ENCODE data around the gene VAPB. TPM values are rescaled to one million over a fixed set of nuclear protein-coding genes. Genes with fewer than 3 reads are reported as not detected.

The VAPB gene
- total and polyA plus RNA-seq, 2 of the 4 experiments (the other 2 are of a cell fraction): 9.1 to 26.0 TPM

GRCh38 chr20:58497076-58497641 lies 108.1 kb downstream of the VAPB start:
- Histone ChIP-seq H2AFZ (replicated peaks; ENCODE audit: low read length, poor library complexity) (no peak overlapping the region), H3K4me1 (ENCODE audit: control insufficient read depth, insufficient read depth, low read length) (no peaks in the 10 kb centered on the region), H3K4ac (ENCODE audit: low read depth, low read length) (no peak overlapping the region), H3K9me1 (ENCODE audit: insufficient read depth, low read length) (peaks cover 5% of the 10 kb centered on the region), H3K56ac (ENCODE audit: extremely low read depth, insufficient read depth, low read length) (no peak overlapping the region), H2AK9ac (replicated peaks; ENCODE audit: low read depth, low read length, poor library complexity) (no peak overlapping the region), H2BK15ac (ENCODE audit: low read depth, low read length) (no peak overlapping the region), H4K8ac (ENCODE audit: low read depth in 2 of 2, low read length in 2 of 2) (no peak overlapping the region), H4K91ac (ENCODE audit: insufficient read depth, low read depth, low read length) (no peak overlapping the region), H3K9ac (ENCODE audit: low read depth, low read length) (no peak overlapping the region), H3K18ac (ENCODE audit: low read depth, low read length) (no peak overlapping the region), H3K14ac (replicated peaks; ENCODE audit: low read depth, low read length) (no peak overlapping the region), H4K5ac (ENCODE audit: low read depth, low read length) (no peak overlapping the region), H3K27me3 (ENCODE audit: control insufficient read depth, insufficient read depth, low read length) (no peaks in the 10 kb centered on the region), H3K36me3 (ENCODE audit: control insufficient read depth, insufficient read depth, low read length) (0 out of 2 replicates have a peak, but pooled peaks cover 1% of the 10 kb centered on the region), H3K4me3 (ENCODE audit: insufficient read depth, low read depth, low read length) (no peak overlapping the region), H2AK5ac (ENCODE audit: low read depth, low read length) (no peak overlapping the region), H2BK20ac (ENCODE audit: low read depth, low read length) (no peak overlapping the region), H3K9me3 (ENCODE audit: control insufficient read depth, insufficient read depth, low read length) (peaks cover 6% of the 10 kb centered on the region; the same call in 1 of the 2 replicates), H3K27ac (ENCODE audit: insufficient read depth, low read length) (no peak overlapping the region), H3K79me1 (ENCODE audit: low read depth in 1 of 2, low read length in 2 of 2) (peaks cover 0 to 5% of the 10 kb centered on the region in 2 experiments; a peak in 3 of 4 replicates), H3K4me2 (ENCODE audit: low read depth, low read length) (no peak overlapping the region), H4K20me1 (ENCODE audit: insufficient read depth, low read length) (no peaks in the 10 kb centered on the region), H2BK5ac (ENCODE audit: low read depth, low read length, poor library complexity, severe bottlenecking) (no peak overlapping the region), H2BK120ac (ENCODE audit: low read depth, low read length) (no peak overlapping the region), H3K23ac (ENCODE audit: low read depth, low read length) (no peak overlapping the region)
- CTCF ChIA-PET: no interaction called here
- BruUV-seq (replicated peaks): no TSS peak
- intact Hi-C loops (cut with micrococcal nuclease) (no loop called here), dilution Hi-C loops (cut with HindIII; ENCODE audit: low sequenced_read_pairs, unreplicated experiment) (no loop called here), in situ Hi-C loops (cut with MboI; ENCODE audit: low sequenced_read_pairs) (no loop called here)
- POLR2A ChIA-PET (ENCODE audit: unreplicated experiment): no interaction called here
- TF ChIP-seq, protein P1, sequence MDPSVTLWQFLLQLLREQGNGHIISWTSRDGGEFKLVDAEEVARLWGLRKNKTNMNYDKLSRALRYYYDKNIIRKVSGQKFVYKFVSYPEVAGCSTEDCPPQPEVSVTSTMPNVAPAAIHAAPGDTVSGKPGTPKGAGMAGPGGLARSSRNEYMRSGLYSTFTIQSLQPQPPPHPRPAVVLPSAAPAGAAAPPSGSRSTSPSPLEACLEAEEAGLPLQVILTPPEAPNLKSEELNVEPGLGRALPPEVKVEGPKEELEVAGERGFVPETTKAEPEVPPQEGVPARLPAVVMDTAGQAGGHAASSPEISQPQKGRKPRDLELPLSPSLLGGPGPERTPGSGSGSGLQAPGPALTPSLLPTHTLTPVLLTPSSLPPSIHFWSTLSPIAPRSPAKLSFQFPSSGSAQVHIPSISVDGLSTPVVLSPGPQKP (IDR thresholded peaks at IDR 0.05; ENCODE audit: borderline replicate concordance, low read depth, low read length): no peak
- TF ChIP-seq RAD21 (IDR thresholded peaks at IDR 0.05; ENCODE audit: low read length) (no peak), CEBPB (IDR thresholded peaks at IDR 0.05; ENCODE audit: low read depth, low read length) (no peak), MAFK (IDR thresholded peaks at IDR 0.05; ENCODE audit: low read depth, low read length) (no peak), RFX5 (IDR thresholded peaks at IDR 0.05; ENCODE audit: low read depth, low read length) (no peak), MAZ (IDR thresholded peaks at IDR 0.05; ENCODE audit: borderline replicate concordance, low read depth, low read length) (no peak), USF2 (IDR thresholded peaks at IDR 0.05; ENCODE audit: low read depth, low read length) (no peak), BHLHE40 (IDR thresholded peaks at IDR 0.05; ENCODE audit: low read depth, low read length) (no peak), FOS (IDR thresholded peaks at IDR 0.05; ENCODE audit: low read depth, low read length) (no peak), CHD1 (IDR thresholded peaks at IDR 0.05; ENCODE audit: low read depth, low read length) (no peak), POLR2A (IDR thresholded peaks at IDR 0.05; ENCODE audit: low read depth, low read length) (no peak), RCOR1 (IDR thresholded peaks at IDR 0.05; ENCODE audit: insufficient replicate concordance, low read length) (no peak), NFE2L2 (IDR thresholded peaks at IDR 0.05; ENCODE audit: low read depth, low read length) (no peak), MXI1 (IDR thresholded peaks at IDR 0.05; ENCODE audit: borderline replicate concordance, low read depth, low read length) (no peak), SMC3 (IDR thresholded peaks at IDR 0.05; ENCODE audit: low read depth, low read length) (no peak)
- TF ChIP-seq, protein P2, sequence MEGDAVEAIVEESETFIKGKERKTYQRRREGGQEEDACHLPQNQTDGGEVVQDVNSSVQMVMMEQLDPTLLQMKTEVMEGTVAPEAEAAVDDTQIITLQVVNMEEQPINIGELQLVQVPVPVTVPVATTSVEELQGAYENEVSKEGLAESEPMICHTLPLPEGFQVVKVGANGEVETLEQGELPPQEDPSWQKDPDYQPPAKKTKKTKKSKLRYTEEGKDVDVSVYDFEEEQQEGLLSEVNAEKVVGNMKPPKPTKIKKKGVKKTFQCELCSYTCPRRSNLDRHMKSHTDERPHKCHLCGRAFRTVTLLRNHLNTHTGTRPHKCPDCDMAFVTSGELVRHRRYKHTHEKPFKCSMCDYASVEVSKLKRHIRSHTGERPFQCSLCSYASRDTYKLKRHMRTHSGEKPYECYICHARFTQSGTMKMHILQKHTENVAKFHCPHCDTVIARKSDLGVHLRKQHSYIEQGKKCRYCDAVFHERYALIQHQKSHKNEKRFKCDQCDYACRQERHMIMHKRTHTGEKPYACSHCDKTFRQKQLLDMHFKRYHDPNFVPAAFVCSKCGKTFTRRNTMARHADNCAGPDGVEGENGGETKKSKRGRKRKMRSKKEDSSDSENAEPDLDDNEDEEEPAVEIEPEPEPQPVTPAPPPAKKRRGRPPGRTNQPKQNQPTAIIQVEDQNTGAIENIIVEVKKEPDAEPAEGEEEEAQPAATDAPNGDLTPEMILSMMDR (conservative IDR thresholded peaks at IDR 0.05; ENCODE audit: low read depth, low read length): no peak
- ATAC-seq (ENCODE audit: low read depth) (no peak), DNase-seq (no peak)
- 83% methylated on average over 9 of the region's 16 CpGs; no CpG with 5 or more reads in 1 of the 2 experiments for WGBS, 2 experiments (ENCODE audit: extremely low coverage in 2 of 2, insufficient read length in 1 of 2)

Data from IMR-90 (cell line).